Colonic mucosa (tissue), 4 donors: Measurements from ENCODE around the gene PRMT1. TPM values are rescaled to one million over a fixed set of nuclear protein-coding genes. Genes with fewer than 3 reads are reported as not detected.

ENCODE experiments used
- DNase-seq: peaks from one replicate; pipeline ENCODE4 v3.0.0-alpha.2; 2020
- H3K27ac ChIP-seq: fragments of 200-600 bp; one replicate; pipeline ENCODE4 v1.8.0; 2021
- H3K27me3 ChIP-seq: fragments of 200-600 bp; one replicate; pipeline ENCODE4 v1.8.0; 2021
- H3K36me3 ChIP-seq: fragments of 200-600 bp; one replicate; pipeline ENCODE4 v1.8.0; 2021
- H3K4me1 ChIP-seq: fragments of 200-600 bp; one replicate; pipeline ENCODE4 v1.8.0; 2021; ENCODE audit warnings: mild to moderate bottlenecking
- H3K4me3 ChIP-seq: fragments of 200-600 bp; one replicate; pipeline ENCODE4 v1.8.0; 2021
- H3K9ac ChIP-seq, 2 donors: one replicate each; pipeline ENCODE4 v1.7.0; 2013; ENCODE audit warnings: control low read depth in 2 of 2, low read depth in 2 of 2, low read length in 2 of 2
- H3K9me3 ChIP-seq: fragments of 200-600 bp; one replicate; pipeline ENCODE4 v1.8.0; 2021
- intact Hi-C: fragments of 100-400 bp; cut with DNase I; formaldehyde crosslinking; loops from one replicate; pipeline ENCODE4 v1.14.1; 2022
- total RNA-seq, 2 donors: library from RNA; stranded (reverse); fragmentation: NEBNext Ultra II Directional in 1 of 2; extraction: Animal tissue kit (Norgen Biotek cat#: 25700) in 1 of 2; gene quantifications; one replicate each; pipeline ENCODE4 v1.2.1, GENCODE V29; 2021
- TF ChIP-seq, protein P1 (sequence below): fragments of 200-600 bp; IDR thresholded peaks from one replicate; pipeline ENCODE4 v1.8.0; 2022; ENCODE audit warnings: antibody characterized with exemption, mild to moderate bottlenecking
- donor health status: healthy.
- donor health status: DM: no; HTN: no; CAD: no.
- donor health status: DM: no; HTN: no; CAD: no.

PRMT1 gene
- total RNA-seq, 2 donors from 2014 or later = 81.3 to 177 TPM

DNA sequence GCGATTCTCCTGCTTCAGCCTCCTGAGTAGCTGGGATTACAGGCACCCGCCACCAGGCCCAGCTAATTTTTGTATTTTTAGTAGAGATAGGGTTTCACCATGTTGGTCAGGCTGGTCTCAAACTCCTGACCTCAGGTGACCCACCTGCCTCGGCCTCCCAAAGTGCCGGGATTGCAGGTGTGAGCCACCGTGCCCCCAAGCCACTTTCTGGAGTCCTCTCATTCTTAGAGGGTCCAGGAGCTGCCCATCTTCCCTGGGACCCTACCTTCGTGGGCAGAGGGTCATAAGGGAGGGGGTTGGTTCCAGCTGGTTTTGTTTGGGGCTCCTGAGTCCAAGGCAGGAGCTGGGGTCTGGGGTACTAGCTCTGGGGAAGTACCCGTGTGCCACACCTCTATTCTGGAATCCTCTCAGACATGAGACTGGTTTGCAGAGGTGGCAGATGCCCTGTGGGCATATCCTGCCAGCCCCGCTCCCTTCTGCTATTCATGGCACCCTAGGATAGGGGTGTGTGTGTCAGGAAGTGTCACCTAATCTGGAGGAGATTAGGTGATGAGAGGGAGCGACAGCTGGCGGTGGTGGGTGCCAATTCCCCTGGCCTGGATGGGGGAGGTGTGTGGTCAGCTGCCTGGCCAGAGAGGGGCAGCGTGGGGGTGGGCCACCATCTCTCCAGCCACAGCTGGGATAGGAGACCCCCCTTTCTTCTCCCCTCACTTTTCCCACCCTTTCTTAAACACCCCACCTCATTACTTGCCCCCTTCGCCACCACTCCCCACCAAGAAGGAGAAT is 2.1 kb downstream of the PRMT1 start:
- Histone ChIP-seq H3K4me3 (no peak overlapping the region), H3K4me1 (peaks cover 12% of the 10 kb centered on the region), H3K9me3 (no peaks in the 10 kb centered on the region), H3K36me3 (no peaks in the 10 kb centered on the region), H3K27me3 (no peaks in the 10 kb centered on the region), H3K27ac (no peak overlapping the region), H3K9ac (no peak overlapping the region)
- no peak for DNase-seq
- TF ChIP-seq, protein P1, sequence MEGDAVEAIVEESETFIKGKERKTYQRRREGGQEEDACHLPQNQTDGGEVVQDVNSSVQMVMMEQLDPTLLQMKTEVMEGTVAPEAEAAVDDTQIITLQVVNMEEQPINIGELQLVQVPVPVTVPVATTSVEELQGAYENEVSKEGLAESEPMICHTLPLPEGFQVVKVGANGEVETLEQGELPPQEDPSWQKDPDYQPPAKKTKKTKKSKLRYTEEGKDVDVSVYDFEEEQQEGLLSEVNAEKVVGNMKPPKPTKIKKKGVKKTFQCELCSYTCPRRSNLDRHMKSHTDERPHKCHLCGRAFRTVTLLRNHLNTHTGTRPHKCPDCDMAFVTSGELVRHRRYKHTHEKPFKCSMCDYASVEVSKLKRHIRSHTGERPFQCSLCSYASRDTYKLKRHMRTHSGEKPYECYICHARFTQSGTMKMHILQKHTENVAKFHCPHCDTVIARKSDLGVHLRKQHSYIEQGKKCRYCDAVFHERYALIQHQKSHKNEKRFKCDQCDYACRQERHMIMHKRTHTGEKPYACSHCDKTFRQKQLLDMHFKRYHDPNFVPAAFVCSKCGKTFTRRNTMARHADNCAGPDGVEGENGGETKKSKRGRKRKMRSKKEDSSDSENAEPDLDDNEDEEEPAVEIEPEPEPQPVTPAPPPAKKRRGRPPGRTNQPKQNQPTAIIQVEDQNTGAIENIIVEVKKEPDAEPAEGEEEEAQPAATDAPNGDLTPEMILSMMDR = no peak
- intact Hi-C loops = no loop called here

DNA sequence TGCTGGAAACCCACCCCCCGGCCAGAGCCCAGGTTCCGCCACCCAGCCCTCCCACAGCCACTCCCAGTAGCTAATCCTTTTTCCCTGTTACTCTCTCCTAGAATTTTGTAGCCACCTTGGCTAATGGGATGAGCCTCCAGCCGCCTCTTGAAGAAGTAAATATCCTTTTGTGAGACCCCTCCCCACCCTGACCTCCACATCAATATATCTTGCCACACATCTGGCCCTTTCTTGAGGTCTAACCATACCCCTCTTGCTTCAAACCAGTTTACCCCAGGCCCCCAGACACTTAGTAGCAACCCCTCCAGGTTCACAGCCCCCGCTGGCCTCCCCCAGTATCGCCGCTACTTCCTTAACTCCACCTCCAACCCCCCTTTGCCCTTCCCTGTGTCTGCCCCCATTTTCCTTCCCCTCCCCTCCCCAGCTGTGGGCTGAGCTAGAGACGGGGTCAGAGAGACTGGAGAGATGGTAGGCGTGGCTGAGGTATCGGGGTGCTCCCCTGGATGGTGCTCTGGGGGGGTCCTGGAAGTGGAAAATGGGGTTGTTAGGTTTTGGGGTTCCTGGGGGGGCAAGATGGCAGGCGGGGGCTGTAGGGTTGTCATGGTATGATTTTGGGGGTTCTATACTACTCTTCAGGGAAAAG is 2.8 kb downstream of the PRMT1 start:
- Histone ChIP-seq H3K4me3 (no peak overlapping the region), H3K4me1 (peaks cover 12% of the 10 kb centered on the region), H3K36me3 (no peaks in the 10 kb centered on the region), H3K9ac (peak overlapping the region in 1 of 2 donors; percentile 44), H3K9me3 (no peaks in the 10 kb centered on the region), H3K27ac (no peak overlapping the region), H3K27me3 (no peaks in the 10 kb centered on the region)
- intact Hi-C loops = no loop called here
- no peak for DNase-seq
- TF ChIP-seq, protein P1 = no peak

DNA sequence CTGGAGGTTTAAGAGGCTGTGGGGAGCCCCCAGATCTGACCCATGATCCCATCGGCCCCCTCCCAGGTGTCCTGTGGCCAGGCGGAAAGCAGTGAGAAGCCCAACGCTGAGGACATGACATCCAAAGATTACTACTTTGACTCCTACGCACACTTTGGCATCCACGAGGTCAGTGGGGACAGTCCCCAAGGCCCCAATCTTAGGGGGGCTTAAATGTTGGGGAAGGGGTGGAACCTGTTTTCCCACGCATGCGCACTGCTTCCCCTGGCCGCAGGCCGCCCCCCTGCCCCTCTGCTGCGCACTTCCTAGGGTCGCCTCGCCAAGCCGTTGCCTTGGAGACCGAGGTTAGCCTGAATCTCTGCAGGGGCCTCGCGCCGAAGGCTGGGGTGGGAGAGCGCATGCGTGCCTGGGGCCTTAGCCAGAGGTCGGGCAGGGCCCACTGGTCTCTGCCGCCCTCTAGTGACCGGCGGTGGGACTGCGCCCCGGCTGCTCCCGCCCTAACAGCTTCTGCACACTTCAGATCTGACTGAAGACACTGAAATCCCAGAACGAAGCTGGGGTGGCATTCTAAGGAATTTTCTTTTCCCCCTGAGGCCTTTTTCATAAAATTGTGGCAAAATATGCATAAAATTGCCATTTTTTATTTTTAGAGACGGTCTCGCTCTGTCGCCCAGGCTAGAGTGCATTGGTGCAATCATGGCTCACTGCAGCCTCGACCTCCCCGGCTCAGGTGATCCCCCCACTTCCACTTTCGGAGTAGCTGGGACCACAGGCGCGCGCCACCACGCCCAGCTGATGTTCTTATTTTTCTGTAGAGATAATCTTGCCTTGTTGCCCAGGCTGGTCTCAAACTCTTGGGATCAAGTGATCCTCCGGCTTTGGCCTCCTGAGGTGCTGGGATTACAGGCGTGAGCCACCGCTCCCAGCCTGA is 3.6 kb downstream of the PRMT1 start:
- Histone ChIP-seq H3K27me3 (no peaks in the 10 kb centered on the region), H3K4me1 (peaks cover 12% of the 10 kb centered on the region), H3K27ac (peak overlapping the region; percentile 57), H3K36me3 (no peaks in the 10 kb centered on the region), H3K9ac (peak overlapping the region in 1 of 2 donors; percentile 44), H3K9me3 (no peaks in the 10 kb centered on the region), H3K4me3 (peak overlapping the region; percentile 22)
- intact Hi-C loops = no loop called here
- DNase-seq = peak; percentile 92
- TF ChIP-seq, protein P1 = peak; percentile 100

DNA sequence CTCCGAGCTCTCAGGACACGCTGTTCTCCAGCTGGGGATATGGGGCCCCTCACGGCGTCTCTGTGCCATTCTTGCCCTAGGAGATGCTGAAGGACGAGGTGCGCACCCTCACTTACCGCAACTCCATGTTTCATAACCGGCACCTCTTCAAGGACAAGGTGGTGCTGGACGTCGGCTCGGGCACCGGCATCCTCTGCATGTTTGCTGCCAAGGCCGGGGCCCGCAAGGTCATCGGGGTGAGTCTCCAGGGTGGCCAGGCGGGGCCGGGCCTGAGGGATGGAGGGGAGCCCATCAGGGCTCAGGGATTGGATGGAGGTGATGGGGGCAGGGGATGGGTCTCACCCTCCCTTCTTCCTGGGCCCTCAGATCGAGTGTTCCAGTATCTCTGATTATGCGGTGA is 4.8 kb downstream of the PRMT1 start:
- Histone ChIP-seq H3K4me1 (peaks cover 12% of the 10 kb centered on the region), H3K9ac (no peak overlapping the region), H3K4me3 (no peak overlapping the region), H3K9me3 (no peaks in the 10 kb centered on the region), H3K36me3 (no peaks in the 10 kb centered on the region), H3K27ac (no peak overlapping the region), H3K27me3 (no peaks in the 10 kb centered on the region)
- intact Hi-C loops = no loop called here
- TF ChIP-seq, protein P1 = no peak
- DNase-seq = no peak

DNA sequence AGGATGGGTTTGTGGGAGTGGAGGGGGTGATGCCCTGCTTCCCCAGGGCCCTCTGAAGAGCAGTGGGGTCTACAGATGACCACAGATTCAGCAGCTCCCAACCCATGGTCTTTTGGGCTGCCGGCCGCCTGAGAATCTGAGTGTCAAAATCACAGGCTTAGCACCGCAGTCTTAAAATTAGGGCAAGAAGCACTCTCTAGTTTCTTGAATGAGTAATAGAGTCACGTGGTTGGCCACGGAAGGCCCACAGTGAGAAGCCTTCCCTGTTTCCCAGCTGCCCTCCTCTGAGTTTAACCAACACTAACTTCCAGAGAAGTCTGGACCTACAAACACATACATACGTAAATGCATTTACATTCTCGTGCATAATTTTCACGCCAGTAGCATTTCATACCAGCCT is 5.2 kb downstream of the PRMT1 start:
- intact Hi-C loops = no loop called here
- Histone ChIP-seq H3K27me3 (no peaks in the 10 kb centered on the region), H3K9ac (no peak overlapping the region), H3K4me1 (peaks cover 12% of the 10 kb centered on the region), H3K9me3 (no peaks in the 10 kb centered on the region), H3K36me3 (no peaks in the 10 kb centered on the region), H3K27ac (no peak overlapping the region), H3K4me3 (no peak overlapping the region)
- DNase-seq = no peak
- TF ChIP-seq, protein P1 = no peak
